Activated CD4-positive, CD25-positive, alpha-beta regulatory T cell treated with anti-CD3 and anti-CD28 coated beads, Interleukin-2, amount 50 U/mL, for 72 hours (primary cell): Measurements from ENCODE around the gene ZNF138.

ENCODE experiments used
- DNase-seq: peaks from one replicate; pipeline ENCODE4 v3.0.0; 2021

The ZNF138 gene

DNA sequence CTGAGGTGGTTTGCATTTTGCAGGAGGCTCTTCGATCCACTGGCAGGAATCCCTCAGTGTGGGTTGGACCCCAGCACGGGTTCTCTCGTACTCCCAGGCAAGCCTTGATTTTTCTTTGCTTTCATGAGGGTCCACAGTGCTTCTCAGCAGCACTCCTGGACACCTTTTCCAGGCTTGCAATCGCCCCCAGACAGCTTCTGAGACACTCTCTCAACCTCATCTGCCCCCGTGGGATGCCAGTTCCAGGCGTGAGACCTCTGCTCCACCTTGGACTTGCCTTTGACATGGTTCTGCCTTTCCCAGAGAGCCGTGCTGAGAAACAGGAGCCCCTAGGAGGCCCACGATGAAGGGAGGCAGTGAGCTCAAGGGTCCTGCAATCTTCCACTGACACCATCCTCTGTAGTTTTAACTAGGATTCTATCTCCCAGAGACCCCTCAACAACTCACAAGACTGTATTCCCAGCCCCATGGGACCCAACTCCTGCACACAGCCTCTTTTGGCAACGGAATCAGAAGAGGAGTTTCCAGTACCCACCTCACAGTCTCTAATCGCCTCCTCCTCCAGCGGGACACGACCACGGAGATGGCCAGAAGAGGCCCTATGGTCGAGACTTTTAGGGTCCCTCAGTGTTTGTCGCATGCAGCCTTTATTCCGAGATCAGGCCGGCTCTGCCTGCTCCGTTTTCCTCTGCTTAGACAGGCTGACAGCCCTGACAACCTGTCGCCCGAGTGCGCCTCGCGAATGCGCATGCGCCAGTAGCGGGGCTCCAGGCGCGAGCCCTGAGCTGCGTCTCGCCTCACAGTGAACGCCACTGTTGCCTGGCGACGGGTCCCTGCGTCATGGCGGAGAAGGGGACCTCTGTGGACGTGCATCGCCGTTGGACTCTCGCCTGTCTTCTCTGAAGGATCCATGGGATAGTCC, 82.8 kb downstream of the ZNF138 start:
- peak; percentile 54 for DNase-seq

DNA sequence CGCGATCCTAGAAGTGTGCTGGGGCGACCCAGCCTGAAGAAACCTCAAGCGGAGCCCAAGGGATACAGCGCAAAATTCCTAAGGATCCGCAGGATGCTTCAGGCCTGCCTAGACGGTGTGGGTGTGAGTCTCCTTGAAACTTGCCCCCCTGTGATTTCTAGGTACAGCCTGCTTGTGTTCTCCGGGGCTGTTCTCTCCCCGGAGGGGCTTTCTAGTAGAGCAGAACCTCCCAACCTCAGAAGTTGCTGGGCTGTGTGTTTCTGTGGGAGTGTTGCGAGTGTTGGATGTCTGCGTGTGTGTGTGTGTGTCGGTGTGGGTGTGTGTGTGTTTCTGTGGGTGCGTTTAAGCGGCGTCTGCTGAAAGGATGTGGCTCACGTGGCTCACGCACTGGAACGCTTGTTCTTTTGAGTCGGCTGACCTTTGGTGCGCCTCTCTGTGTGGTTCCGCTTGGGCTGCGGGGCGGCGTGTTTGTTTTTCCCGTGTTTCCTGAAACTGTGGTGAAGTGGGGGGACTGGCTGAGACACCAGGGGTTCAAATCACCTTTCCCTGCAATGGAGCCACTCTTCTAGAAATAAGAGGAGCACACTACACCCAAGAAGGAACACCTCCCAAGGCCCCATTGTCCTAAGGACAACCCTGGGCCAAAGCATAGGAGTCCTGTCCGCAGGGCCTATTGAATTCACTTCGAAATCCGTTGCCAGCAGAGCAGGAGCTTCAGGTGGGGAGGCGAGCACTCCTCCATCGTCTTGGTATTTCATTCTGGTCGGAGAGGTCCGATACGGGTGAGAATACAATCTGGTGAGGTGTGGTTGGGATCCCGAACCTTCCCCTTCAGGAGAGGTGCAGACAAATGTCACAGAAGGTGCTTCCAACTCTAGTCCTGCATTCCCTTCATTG, 83.7 kb downstream of the ZNF138 start:
- DNase-seq: no peak

DNA sequence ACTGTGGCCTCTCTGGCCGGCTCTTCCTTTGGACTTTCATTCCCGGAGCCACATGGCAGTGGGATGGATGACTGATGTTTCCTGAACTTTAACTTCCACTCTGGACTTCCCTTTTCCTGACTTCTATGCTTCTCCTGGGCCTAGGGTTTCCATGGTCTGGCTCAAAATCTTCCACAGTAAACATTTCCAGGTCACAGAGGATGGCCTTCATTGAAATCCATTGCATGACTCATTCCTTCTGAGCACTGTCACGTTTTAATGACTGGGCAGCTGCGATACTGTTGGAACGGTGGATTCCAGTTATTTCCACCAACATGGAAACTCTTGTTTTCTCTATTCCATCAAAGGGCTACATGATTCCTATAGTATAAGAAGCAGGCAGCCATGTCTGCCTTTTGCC, 84.5 kb downstream of the ZNF138 start:
- no peak for DNase-seq

DNA sequence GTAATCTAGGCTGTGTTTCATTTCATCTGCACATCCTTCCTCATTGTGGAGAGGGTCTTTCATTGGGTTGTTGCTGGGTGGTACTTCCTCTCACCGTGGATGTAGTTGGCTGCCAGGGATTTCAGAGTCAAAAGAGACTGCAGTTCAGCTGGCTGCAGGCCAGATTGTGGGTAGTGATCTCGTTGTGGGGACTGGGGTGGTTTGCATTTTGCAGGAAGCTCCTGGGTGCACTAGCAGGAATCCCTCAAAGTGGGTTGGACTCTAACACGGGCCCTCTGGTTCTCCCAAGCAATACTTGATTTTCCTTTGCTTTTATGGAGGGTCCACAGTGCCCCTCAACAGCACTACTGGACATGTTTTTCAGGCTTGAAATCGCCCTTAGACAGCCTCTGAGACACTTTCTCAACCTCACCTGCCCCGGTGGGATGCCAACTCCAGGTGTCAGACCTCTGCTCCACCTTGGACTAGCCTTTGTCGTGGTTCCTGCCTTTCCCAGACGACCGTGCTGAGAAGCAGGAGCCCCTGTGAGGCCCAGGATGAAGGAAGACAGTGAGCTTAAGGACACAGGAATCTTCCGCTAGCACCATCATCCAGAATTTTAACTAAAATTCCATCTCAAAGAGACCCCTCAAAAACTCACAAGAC, 85.0 kb downstream of the ZNF138 start:
- no peak for DNase-seq

DNA sequence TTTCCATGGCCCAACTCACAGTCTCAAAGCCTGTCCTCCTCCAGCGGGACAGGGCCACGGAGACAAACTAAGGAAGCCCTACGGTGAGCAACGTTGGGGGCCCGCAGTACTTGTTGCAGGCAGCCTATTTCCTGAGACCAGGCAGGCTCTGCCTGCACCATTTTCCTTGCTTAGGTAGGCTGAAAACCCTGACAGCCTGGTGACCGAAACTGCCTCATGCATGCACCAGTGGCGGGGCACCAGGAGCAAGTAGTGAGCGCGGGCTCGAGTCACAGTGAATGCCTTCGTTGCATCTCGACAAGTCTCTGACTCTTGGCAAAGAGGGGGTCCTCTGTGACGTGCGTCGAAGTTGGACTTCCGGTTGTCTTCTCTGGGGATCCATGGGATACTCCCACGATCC, 85.6 kb downstream of the ZNF138 start:
- no peak for DNase-seq

DNA sequence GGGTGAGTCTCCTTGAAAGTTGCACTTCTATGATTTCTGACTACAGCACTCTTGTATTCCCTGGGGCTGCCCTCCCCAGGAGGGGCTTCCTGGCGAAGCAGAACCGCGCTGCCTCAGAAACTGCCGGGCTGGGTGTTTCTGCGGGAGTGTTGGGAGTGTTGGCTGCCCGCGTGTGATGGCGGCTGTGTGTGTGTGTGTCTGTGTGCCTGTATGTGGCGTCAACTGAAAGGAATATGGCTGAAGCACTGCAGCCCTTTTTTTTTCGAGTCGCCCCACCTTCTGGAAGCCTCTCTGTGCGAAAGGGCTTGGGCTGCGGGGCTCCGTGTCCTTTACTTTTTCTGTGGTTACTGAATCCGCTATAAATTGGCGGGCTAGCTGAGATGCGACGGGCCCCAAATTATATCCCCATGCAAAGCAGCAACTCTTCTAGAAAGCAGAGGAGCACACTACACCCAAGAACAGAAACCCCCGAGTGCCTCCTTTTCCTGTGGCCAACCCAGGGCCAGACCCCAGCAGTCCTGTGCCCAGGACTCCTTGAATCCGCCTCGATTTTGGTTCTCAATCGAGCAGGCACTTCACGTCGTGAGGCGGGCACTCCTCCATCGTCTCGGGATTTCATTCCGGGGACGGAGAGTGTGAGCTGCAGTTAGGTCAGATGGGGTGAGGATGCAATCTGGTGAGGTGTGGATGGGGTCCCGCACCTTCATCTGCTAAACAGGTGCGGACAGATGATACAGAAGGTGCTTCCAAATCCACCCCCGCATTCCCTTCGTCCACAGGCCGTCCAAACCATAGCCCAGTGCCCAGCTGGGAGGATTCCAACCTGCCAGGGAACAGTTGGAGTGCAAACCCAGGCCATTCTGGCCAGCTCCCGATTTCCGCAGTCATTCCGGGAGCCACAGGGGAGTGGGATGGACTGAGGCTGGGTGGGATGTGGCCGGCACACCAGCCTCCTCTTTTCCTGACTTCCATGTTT, 86.4 kb downstream of the ZNF138 start:
- no peak for DNase-seq

DNA sequence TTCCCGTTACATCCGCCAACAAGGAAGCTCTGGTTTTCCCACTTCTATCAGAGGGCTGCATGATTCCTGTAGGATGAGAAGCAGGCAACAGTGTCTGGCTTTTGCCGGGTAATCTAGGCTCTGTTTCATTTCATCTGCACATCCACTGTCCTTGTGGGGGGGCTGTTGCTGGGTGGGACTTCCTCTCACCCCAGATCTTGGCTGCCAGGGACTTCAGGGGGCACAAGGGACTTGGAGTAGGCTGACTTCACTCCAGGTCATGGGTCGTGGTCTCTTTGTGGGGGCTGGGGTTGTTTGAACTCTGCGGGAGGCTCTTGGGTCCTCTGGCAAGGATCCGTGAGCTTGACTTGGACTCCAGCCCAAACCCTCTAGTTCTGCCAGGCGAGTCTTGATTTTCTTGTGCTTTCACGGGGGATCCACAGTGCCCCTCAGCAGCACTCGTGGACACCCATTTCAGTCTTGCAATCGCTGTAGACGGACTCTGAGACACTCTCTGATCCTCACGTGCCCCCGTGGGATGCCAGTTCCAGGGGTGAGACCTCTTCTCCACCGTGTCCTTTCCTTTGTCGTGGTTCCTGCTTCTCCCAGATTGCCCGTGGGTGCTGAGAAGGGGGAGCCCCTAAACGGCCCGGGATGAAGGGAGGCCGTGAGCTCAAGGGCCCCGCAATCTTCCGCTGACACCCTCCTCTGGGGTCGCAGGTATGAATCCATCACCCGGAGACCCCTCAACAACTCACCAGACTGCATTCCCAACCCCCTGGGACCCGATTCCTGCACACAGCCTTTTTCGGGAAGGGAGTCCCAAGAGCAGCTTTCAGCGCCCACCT, 87.4 kb downstream of the ZNF138 start:
- DNase-seq: no peak

DNA sequence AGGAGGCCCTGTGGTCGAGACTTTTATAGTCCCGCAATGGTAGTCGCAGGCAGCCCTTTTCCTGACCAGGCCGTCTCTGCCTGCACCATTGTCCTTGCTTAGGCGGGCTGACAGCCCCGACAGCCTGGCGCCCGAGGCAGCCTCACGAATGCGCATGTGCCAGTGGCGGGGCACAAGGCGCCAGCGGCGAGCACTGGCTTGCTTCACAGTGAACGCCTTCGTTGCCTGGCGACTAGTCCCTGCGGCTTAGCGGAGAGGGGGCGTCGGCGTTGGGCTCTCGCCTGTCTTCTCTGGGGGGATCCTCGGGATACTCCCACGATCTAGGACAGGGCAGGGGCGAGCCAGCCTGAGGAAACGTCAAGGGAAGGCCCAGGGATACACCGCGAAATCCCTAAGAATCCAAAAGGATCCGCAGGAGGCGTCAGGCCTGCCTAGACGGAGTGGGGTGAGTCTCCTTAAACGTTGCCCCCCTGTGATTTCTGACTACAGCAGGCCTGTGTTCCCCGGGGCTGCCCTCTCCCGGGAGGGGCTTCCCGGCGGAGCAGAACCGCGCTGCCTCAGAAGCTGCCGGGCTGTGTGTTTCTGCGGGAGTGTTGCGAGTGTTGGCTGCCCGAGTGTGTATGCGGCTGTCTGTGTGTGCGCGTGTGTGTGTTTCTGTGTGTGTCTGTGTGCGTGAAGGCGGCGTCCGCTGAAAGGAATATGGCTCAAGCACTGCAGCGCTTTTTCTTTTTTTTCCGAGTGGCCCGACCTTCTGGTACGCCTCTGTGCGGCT, 88.3 kb downstream of the ZNF138 start:
- DNase-seq: no peak
